SIG-M5 treated with dmso at 0.1 percent for 504 hours (cell line): ENCODE measurements around the gene ATP8B1.
A peak's percentile ranks its signal among the peaks of the same experiment; 100 is the strongest.
"Not testable (repeated sequence)": the region's sequence is repeated elsewhere in the genome, so short reads cannot be mapped to it uniquely, and the experiment has no call there.

ENCODE experiments used
- DNase-seq: peaks from one replicate; lab custom pipeline; 2025; ENCODE audit not compliant: unreplicated experiment; lab: John Stamatoyannopoulos, UW

ATP8B1 gene

DNA sequence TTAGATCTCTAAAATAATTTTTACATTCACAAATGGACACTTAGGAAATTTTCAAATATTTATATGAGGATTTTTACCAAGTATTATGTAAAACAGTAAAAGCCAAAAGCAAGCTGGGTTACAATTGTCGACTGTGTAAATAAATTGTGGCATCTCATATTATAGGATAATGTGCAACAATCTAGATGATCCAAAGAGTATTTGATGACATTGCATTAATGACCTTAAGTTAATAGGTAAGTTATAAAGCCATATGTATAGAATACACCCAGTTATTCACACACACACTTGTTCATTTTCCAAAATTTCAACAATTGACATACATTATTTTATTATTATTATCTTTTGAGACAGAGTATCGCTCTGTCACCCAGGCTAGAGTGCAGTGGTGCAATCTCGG, 69.3 kb downstream of the ATP8B1 start:
- no peak for DNase-seq

DNA sequence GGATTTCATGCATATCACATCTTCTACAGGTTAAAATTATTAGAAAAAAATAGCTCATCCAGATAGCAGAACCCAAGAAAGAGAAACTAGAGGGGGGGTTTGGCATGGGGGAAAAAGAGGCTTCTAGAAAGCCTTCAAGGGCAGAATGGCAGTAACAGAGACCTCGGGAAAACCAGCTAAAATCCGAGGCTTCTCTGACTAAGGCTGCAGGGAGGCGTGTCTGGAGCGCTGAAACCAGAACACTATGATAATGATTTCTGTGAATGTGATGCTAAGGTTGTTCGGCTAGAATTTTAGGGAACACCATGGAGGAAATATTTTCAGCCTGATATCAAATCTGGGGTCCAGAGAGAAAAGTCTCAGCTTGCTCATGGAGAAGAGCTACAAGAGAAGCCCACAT, 73.0 kb downstream of the ATP8B1 start:
- DNase-seq: no peak

DNA sequence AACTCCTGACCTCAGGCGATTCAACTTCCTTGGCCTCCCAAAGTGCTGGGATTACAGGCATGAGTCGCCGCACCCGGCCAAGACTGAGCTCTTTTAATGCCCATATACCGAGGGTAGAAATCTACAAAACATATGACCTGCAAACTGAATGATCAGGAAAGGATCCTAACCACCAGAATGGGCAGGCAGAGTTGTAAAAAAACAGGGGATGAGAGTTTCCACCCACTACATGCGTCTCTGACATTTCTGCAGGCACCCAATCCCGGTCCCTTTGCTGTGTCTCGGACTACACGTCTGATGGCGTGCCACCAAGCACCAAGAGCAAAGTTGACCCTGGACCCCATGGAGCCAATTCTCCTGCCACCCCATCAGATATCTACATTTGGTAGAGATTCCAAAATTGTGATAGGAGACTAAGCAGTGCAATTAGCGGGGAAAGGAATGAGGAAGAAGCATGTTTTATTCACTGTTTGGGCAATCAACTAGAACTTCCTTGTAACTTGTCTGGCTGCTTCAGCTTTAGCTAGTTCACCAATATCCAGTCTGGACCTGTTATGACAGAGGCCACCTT, 74.1 kb downstream of the ATP8B1 start:
- peak; percentile 79 for DNase-seq

DNA sequence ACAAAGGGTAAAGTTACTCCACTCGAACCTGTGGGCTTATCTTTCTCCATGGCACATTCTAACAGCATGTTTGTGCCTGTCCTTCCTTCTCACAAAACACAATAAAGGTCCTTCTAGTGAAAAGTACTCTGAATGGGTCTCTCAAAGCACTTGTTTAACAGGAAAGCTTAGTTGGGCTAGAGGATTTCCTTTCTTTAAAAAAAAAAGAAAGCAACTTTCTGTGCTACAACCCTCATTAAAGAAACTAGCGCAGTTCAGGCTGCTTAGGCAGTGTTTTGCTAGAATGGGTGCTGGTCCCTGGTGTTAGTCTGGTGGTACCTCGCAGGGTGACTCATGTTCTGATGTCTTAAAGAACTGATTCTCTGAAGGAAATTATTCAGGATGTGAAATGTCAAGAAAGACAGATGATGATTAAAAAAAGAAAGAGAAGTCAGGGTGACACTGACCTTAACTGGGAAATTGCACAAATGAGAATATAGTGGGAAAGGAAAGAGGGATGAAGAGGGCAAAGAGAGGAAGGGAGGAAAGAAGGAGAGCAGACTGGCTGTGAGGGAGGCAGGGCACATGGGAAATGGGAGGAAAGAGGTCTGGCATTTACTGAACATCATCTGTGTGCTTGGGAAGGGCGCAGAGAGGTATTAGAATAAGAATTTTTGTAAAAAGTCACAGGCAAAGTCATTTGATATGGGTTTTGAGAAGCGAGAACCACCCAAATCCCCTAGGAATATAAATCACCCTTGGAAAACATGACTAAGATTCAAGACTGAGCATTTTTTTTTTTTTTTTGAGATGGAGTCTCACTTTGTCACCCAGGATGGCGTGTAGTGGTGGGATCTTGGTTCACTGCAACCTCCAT, 74.9 kb downstream of the ATP8B1 start:
- no peak for DNase-seq

DNA sequence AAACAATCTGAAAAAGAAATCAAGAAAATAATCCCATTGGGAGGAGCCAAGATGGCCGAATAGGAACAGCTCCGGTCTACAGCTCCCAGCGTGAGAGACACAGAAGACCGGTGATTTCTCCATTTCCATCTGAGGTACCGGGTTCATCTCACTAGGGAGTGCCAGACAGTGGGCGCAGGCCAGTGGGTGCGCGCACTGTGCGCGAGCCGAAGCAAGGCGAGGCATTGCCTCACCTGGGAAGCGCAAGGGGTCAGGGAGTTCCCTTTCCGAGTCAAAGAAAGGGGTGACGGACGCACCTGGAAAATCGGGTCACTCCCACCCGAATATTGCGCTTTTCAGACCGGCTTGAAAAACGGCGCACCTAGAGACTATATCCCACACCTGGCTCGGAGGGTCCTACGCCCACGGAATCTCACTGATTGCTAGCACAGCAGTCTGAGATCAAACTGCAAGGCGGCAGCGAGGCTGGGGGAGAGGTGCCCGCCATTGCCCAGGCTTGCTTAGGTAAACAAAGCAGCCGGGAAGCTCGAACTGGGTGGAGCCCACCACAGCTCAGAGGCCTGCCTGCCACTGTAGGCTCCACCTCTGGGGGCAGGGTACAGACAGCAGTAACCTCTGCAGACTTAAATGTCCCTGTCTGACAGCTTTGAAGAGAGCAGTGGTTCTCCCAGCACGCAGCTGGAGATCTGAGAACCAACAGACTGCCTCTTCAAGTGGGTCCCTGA, 83.7 kb downstream of the ATP8B1 start:
- DNase-seq: not testable (repeated sequence)

DNA sequence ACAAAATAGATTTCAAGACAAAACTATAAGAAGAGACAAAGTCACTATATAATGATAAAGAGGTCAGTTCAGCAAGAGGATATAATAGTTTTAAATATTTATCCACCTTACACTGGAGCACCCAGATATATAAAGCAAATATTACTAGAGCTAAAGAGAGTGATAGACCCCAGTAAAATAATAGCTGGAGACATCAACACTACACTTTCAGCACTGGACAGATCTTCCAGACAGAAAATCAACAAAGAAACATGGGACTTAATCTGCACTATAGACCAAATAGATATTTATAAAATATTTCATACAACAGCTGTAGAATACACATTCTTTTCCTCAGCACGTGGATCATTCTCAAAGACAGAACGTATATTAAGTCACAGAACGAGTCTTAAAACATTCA, 86.6 kb downstream of the ATP8B1 start:
- no peak for DNase-seq

DNA sequence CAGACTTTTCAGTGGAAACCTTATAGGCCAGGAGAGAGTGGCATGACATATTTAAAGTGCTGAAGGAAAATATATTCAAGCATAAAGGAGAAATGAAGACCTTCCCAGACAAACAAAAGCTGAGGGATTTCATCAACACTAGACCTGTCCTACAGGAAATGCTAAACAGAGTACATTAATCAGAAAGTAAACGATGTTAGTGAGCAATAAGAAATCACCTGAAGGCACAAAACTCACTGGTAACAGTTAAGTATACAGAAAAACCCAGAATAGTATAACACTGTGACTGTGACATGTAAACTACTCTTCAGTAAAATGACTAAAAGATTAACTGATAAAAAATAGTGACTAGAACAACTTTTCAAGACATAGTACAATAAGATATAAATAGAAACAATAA, 87.4 kb downstream of the ATP8B1 start:
- DNase-seq: no peak

DNA sequence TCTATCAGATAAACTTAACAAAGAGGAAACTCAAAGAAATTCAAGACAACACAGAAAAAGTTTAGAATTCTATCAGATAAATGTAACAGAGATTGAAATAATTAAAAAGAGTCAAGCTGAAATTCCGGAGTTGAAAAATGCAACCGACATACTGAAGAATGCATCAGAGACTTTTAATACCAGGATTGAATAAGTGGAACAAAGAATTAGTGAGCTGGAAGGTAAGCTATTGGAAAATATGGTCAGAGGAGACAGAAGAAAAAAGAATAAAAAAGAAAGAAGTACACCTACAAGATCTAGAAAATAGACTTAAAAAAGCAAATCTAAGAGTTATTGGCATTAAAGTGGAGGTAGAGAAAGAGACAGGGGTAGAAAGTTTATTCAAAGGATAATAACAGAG, 88.0 kb downstream of the ATP8B1 start:
- DNase-seq: no peak

DNA sequence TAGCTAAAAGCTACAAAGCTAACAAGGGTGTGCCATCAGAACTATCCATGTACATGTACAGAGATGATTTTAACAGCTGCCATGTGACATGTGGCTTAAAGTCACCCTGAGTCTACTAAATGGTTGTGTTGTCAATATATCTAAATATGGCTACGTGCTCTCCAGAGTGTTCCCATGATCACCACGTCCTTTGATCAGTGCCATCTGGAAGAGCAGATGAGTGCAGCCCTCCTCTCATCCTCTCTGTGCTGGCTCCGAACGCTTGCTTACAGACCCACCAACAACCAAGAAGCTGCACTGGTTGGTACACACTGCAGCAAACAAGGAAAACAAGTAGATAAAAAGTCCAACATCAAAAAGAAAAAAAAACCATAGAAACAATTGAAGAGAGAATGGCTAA, 92.9 kb downstream of the ATP8B1 start:
- no peak for DNase-seq

DNA sequence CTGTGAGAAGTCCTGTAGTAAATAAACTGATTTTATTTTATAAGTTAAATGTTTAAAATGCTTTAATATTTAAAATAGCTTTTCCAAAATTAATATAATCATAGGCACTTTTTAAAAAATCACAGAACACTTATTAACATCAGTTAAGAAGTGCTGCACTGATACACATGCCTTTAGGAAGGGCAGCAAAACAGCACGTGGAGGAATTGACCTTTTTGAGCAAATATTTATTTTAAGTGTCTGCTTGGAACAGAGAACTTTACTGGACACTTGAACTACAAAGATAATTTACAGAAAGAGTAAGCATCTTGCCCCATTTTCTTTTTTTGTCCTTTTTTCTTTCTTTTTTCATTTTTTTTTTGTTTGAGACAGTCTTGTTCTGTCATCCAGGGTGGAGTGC, 93.8 kb downstream of the ATP8B1 start:
- no peak for DNase-seq

DNA sequence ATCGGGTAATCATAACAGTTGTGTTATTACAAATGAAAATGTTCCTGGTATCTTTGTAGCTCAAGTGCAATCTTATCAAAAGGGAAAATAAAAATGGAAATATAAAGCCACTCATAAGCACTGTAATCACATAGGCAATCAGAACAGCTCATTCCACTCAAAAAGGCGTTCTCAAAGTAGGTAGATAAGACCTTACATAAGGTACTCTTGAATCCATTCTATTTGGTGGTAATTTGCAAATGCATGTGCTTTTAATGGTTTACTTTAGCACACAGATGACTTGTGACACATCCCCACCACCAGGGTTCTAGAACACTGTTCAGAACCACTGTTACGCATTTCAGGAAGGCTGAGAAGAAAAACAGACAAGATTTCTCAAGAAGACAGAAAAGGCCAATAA, 94.8 kb downstream of the ATP8B1 start:
- DNase-seq: no peak

DNA sequence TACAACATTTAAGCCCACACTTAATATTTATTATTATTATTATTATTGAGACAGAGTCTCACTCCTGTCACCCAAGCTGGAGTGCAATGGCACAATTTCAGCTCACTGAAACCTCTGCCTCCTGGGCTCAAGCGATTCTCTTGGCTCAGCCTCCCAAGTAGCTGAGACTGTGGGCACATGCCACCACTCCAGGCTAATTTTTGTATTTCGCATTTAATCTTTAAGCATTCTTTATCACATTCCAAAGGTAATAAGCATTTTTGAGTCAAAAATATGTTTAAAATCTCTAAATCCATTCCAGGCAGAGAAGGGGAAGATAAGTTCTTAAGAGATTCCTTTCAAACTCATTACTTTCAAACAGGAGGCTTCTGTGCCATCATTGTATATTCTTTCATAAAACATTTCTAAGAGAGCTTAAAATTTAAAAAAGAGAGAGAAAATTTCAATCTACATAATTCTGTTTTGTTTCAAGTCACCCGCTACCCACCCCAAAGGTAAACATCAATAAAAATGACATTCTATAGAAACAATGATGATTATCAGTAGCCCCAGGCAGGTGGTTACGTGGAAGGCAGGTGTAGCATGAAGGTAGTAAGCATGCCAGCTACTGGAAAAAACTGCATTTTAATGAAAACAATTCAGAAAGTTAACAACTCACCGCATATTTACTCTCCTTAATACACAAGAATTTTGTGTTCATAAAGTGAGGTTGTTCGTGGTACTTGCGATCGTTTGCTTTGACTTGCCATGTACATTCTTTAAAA, 97.1 kb downstream of the ATP8B1 start:
- DNase-seq: no peak

DNA sequence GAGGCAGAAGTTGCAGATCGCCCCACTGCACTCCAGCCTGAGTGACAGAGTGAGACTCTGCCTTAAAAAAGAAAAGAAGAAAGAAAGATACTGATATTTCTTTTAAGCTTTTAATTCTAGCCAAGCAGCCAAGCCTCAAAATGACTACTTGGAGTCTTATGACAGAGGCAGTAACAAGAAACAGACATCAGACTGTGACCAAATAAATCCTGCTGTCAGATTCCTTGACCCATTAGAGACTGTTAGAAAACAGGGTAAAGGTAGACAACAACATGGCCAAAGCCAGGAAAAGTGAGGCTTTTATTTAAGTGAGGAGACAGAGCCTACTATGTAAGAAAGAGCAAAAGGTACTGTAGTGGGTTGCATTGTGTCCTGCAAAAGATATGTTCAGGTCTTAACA, 98.1 kb downstream of the ATP8B1 start:
- no peak for DNase-seq

DNA sequence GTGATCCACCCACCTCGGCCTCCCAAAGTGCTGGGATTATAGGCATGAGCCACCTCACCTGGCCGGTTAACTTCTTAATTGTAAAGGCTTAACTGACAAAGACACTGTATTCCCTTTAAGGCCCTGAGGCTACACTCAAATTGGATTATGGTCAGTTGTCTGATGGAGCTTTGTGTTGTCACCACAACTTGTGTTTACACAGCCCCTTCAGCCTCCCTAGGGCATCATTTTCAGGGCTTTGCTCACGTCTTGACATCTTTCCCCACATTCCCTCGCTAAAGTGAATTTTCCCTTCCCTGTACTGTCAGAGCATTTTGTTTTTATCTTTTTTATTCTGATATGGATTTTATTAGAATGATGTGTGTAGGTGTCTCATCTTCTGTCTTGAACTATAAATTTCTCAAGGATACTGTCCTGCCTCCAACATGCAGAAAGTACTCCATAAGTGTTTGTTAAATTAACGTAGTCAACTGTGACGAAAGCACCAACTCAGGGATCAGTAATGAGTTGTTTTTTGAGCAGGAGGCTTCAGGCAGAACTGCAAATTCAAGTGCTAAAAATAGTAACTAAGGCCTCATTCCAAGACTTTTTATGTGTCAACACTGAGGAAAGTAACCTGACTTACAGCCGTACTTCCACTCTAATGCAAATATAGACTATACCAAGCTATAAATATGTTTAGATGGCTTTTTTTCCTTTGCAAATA, 104.4 kb downstream of the ATP8B1 start:
- no peak for DNase-seq

DNA sequence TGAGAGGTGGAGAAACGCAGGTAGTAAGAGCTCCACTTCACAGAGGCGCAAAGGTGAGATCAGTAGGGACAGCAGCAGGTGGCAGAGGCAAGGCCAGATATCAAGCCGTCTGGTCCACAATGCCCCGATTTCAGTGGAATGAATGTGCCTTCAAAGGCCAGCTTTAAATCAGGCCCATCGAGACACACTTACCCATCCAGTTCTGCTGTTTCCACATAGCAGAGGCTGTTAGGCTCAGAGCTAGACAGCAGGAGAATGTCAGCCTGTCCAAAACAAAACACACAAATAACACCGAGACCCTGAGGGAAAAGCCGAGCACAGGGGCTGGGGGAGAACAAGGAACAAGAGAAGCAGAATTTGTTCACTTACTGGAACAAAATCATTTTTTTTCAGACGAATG, 105.7 kb downstream of the ATP8B1 start:
- no peak for DNase-seq

DNA sequence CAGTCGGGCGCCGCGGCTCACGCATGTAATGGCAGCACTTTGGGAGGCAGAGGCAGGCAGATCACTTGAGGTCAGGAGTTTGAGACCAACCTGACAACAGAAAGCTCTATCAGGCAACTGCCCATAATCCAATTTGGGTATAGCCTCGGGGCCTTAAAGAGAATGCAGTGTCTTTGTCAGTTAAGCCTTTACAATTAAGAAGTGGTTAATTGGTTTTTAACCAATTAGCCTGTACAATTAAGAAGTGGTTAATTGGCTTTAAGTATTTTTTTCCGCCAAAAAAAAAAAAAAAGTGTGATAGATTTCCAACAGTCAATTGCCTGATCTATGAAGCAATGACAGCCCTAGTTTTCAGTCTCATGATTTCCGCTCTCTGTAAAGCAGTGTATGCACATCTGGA, 106.8 kb downstream of the ATP8B1 start:
- no peak for DNase-seq

DNA sequence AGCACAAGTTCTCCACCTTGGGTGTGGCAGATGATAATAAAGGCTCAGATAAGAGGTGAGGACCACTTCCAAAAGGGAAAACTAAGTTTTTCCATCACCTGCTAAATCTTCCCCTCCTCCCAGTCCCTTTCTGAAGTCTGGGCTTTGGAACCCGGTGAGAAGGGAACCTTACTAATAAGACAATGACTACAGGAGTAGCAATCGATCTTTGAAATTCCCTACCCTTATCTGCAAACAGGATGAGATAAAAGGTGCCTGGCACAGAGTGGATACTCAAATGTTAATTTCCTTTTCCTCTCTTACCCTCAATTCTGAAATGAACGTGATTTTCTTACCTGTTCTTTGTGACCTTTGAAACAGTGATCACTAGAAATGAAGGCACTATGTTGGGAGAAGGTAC, 111.8 kb downstream of the ATP8B1 start:
- no peak for DNase-seq

DNA sequence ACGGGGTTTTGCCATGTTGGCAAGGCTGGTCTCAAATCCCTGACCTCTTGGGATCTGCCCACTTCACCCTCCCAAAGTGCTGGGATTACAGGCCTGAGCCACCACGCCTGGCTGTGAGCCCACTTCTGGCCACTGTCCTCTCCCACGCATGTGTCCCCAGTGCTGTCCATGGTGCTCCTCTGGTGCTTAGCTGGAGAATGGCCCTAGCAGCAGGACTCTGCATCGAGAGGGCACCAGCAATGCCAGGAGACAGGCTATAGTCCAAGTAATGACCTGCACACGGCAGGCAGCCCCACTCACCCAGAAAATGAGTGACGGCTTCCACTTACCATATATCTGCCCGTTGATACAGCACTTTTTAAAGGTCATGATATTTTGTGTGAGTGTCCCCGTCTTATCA, 115.1 kb downstream of the ATP8B1 start:
- DNase-seq: no peak

DNA sequence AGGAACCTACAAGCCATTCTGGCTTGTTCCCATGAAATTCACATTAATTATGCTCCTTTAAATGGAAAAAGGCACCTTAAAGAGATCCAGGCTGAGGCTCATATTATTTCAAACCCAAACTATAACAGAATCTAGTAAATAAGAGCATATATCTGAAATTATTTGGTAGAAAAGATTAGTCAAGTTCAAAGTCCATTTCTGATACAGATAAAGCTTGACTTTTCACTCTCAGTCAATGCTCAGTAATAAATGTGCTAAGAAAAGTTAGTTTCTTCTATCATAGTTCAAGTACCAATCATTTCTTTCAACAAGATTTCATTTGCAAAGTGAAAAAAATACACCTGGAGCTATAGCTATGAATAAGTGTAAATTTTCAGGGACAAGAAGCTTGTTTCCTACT, 119.6 kb downstream of the ATP8B1 start:
- DNase-seq: no peak

DNA sequence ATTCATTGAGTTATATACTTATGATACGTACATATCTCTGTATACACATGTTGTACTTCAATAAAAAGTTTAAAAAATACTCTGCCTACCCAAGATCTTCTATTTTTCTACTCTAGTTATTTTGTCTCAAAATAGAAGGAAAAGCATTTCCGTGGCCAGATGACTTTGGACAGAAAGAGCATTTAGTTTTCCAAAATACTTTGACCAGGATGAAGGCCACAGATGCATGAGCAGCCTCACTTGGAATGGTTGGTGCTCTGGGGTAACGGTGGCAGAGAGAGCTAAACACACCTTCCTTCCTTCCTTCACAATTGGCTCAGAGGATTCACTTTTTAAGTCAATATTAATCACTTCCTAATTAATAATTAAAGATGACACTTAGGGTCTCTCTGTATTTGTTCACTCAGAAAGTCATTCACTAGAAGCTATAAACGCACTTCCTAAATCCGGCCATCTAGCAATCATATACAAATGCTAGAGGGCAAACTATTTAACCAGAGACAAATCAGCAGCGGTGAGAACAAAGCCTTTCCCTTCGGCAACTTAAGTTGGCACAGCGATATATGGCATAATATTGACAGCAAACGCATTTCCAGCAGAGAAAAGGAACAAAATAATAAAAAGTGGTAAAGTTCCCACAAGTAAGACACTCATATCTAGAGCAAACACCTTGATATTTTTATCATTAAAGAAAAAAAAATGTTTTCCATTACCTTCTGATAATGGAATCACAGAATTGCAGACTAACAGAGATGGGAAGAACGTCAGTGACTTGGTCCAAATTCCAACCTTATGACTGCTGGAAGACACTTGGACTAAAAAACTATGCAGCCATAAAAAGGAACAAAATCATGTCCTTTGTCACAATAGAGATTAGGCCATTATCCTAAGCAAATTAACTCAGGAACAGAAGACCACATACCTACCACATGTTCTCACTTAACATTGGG, 125.6 kb downstream of the ATP8B1 start:
- DNase-seq: no peak
